ENCODE results near the gene ABHD12.

- no peak for TF ChIP-seq MAX (IDR thresholded peaks at IDR 0.05; ENCODE audit: insufficient read depth, insufficient read length)
- TF ChIP-seq POLR2A (IDR thresholded peaks at IDR 0.05; ENCODE audit: low read depth, low read length): no peak
- TF ChIP-seq, protein P1, sequence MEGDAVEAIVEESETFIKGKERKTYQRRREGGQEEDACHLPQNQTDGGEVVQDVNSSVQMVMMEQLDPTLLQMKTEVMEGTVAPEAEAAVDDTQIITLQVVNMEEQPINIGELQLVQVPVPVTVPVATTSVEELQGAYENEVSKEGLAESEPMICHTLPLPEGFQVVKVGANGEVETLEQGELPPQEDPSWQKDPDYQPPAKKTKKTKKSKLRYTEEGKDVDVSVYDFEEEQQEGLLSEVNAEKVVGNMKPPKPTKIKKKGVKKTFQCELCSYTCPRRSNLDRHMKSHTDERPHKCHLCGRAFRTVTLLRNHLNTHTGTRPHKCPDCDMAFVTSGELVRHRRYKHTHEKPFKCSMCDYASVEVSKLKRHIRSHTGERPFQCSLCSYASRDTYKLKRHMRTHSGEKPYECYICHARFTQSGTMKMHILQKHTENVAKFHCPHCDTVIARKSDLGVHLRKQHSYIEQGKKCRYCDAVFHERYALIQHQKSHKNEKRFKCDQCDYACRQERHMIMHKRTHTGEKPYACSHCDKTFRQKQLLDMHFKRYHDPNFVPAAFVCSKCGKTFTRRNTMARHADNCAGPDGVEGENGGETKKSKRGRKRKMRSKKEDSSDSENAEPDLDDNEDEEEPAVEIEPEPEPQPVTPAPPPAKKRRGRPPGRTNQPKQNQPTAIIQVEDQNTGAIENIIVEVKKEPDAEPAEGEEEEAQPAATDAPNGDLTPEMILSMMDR (IDR thresholded peaks at IDR 0.05; ENCODE audit: extremely low read depth in 1 of 2, insufficient read depth in 1 of 2, low read depth in 1 of 2, low read length in 2 of 2): no peak
- TF ChIP-seq GATA2 (IDR thresholded peaks at IDR 0.05; ENCODE audit: insufficient read depth, insufficient read length, low read depth, low read length): no peak
- TF ChIP-seq POLR2AphosphoS5 (IDR thresholded peaks at IDR 0.05; ENCODE audit: insufficient read depth, low read depth, low read length): no peak
- no peak for TF ChIP-seq EZH2 (IDR thresholded peaks at IDR 0.05; ENCODE audit: borderline replicate concordance, low read depth, low read length, severe bottlenecking)
- no peak for TF ChIP-seq FOS (IDR thresholded peaks at IDR 0.05; ENCODE audit: borderline replicate concordance, insufficient read depth, low read length)
Observed at GRCh38 chr20:25301357-25301920, 89.2 kb downstream of the ABHD12 start.
